ENCODE results near the gene NLN.

Gene NLN

DNA sequence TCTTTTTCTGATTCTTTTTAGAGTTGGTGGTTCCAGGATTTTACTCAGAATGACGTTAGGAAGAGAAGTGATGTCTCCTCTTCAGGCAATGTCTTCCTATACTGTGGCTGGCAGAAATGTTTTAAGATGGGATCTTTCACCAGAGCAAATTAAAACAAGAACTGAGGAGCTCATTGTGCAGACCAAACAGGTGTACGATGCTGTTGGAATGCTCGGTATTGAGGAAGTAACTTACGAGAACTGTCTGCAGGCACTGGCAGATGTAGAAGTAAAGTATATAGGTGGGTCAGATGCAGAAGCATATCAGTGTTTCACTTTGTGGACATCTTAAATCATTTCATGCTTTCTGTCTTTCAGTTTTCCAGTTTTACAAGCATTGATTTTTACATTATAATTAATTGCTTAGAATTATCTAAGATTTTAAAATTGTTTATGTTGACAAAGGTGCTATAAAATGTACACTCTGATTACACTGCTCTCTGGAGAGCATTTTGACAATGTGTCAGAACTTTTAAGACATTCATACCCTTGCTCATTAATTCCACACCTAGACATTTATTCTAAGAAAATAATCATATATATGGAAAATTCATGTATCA, 36.6 kb downstream of the NLN start:
- no peaks in the 10 kb centered on the region for H3K9me2 ChIP-seq (replicated peaks; ENCODE audit: control insufficient read depth, low read length)

DNA sequence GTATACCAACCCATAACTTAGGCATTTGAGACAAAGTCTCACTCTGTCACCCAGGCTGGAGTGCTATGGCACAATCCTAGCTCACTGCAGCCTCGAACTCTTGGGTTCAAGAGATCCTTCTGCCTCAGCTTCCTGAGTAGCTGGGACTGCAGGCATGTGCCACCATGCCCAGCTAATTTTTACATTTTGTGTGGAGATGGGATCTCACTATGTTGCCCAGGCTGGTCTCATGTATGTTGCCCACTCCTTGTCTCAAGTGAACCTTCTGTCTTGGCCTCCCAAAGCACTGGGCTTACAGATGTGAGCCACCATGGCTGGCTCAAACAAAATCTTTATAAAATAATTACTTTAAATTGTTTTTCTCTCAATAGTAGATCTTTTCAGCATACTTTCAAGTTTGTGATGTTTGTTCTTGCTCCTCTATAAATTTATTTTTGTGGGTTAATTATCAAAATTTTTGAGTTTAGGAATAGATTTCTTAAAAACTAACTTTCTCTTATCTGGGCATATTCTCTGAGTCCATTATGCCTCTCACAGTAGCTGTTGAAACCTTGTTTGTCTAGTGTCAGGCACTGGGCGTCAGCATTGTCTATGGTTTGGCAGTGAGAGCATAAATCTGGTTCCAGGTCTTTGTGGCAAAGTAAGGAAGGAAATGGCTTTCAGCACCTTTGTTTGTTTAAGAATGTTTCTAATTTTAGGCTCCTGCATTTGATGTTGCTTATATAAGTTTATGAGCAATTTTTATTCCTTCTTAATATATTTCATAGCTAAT, 38.7 kb downstream of the NLN start:
- no peaks in the 10 kb centered on the region for H3K9me3 ChIP-seq (ENCODE audit: control insufficient read depth, insufficient read depth, low read length)
- TF ChIP-seq, protein P1, sequence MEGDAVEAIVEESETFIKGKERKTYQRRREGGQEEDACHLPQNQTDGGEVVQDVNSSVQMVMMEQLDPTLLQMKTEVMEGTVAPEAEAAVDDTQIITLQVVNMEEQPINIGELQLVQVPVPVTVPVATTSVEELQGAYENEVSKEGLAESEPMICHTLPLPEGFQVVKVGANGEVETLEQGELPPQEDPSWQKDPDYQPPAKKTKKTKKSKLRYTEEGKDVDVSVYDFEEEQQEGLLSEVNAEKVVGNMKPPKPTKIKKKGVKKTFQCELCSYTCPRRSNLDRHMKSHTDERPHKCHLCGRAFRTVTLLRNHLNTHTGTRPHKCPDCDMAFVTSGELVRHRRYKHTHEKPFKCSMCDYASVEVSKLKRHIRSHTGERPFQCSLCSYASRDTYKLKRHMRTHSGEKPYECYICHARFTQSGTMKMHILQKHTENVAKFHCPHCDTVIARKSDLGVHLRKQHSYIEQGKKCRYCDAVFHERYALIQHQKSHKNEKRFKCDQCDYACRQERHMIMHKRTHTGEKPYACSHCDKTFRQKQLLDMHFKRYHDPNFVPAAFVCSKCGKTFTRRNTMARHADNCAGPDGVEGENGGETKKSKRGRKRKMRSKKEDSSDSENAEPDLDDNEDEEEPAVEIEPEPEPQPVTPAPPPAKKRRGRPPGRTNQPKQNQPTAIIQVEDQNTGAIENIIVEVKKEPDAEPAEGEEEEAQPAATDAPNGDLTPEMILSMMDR (IDR thresholded peaks at IDR 0.05; ENCODE audit: low read depth, low read length, poor library complexity, severe bottlenecking): no peak
- no peak for TF ChIP-seq EZH2phosphoT487 (IDR thresholded peaks at IDR 0.05; ENCODE audit: borderline replicate concordance, low read length)
- H3K4me2 ChIP-seq (ENCODE audit: low read length): no peak overlapping the region
- 0 out of 2 replicates have a peak, but pooled peaks cover 4% of the 10 kb centered on the region for H3K79me2 ChIP-seq (ENCODE audit: control insufficient read depth, low read length)
- H3K36me3 ChIP-seq (ENCODE audit: control insufficient read depth, low read length): peaks cover 10% of the 10 kb centered on the region; the same call in 1 of the 2 replicates
- H3F3A ChIP-seq (ENCODE audit: control insufficient read depth, insufficient read depth): no peaks in the 10 kb centered on the region
- H3K4me3 ChIP-seq (ENCODE audit: low read length): no peak overlapping the region
- no peak overlapping the region for H3K27ac ChIP-seq (ENCODE audit: low read depth, low read length)
- no peaks in the 10 kb centered on the region for H3K9me2 ChIP-seq (replicated peaks; ENCODE audit: control insufficient read depth, low read length)
- no peaks in the 10 kb centered on the region for H4K20me1 ChIP-seq (ENCODE audit: control insufficient read depth, insufficient read depth, low read depth, low read length)
- no peaks in the 10 kb centered on the region for H3K4me1 ChIP-seq (ENCODE audit: control insufficient read depth, low read length)
- no peaks in the 10 kb centered on the region for H3K27me3 ChIP-seq (ENCODE audit: control insufficient read depth, low read length)

More for the DNA sequence above, 36.6 kb downstream of the NLN start:
- Histone ChIP-seq H3F3A (ENCODE audit: control insufficient read depth, insufficient read depth) (no peaks in the 10 kb centered on the region), H3K4me2 (ENCODE audit: low read length) (no peak overlapping the region), H3K4me3 (ENCODE audit: low read length) (no peak overlapping the region), H3K9me3 (ENCODE audit: control insufficient read depth, insufficient read depth, low read length) (no peaks in the 10 kb centered on the region), H3K27me3 (ENCODE audit: control insufficient read depth, low read length) (no peaks in the 10 kb centered on the region), H3K27ac (ENCODE audit: low read depth, low read length) (no peak overlapping the region), H3K36me3 (ENCODE audit: control insufficient read depth, low read length) (peaks cover 10% of the 10 kb centered on the region; the same call in 1 of the 2 replicates), H3K4me1 (ENCODE audit: control insufficient read depth, low read length) (no peaks in the 10 kb centered on the region), H3K79me2 (ENCODE audit: control insufficient read depth, low read length) (0 out of 2 replicates have a peak, but pooled peaks cover 4% of the 10 kb centered on the region), H4K20me1 (ENCODE audit: control insufficient read depth, insufficient read depth, low read depth, low read length) (no peaks in the 10 kb centered on the region)
- TF ChIP-seq, protein P1 (IDR thresholded peaks at IDR 0.05; ENCODE audit: low read depth, low read length, poor library complexity, severe bottlenecking): no peak
- no peak for TF ChIP-seq EZH2phosphoT487 (IDR thresholded peaks at IDR 0.05; ENCODE audit: borderline replicate concordance, low read length)

DNA sequence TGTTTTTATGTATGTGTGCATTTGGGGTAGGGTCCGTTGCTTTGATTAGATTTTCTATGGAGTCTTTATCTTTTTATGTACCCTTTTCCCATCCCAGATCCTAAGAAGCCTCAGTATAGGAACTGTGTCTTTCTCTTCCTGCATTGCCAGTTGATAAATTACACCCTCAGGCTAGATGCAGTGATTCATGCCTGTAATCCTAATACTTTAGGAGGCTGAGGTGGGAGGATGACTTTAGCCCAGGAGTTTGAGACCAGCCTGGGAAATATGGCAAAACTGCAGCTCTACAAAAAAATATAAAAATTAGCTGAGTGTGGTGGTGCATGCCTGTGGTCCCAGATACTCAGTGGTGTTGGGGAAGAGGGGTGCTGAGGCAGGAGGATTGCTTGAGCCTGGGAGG, 40.2 kb downstream of the NLN start:
- Histone ChIP-seq H3K4me2 (ENCODE audit: low read length) (no peak overlapping the region), H3K27ac (ENCODE audit: low read depth, low read length) (no peak overlapping the region), H4K20me1 (ENCODE audit: control insufficient read depth, insufficient read depth, low read depth, low read length) (no peaks in the 10 kb centered on the region), H3K4me1 (ENCODE audit: control insufficient read depth, low read length) (no peaks in the 10 kb centered on the region), H3K27me3 (ENCODE audit: control insufficient read depth, low read length) (no peaks in the 10 kb centered on the region), H3K36me3 (ENCODE audit: control insufficient read depth, low read length) (peaks cover 15% of the 10 kb centered on the region; the same call in 1 of the 2 replicates), H3K9me2 (replicated peaks; ENCODE audit: control insufficient read depth, low read length) (no peaks in the 10 kb centered on the region), H3F3A (ENCODE audit: control insufficient read depth, insufficient read depth) (no peaks in the 10 kb centered on the region), H3K4me3 (ENCODE audit: low read length) (no peak overlapping the region), H3K9me3 (ENCODE audit: control insufficient read depth, insufficient read depth, low read length) (no peaks in the 10 kb centered on the region), H3K79me2 (ENCODE audit: control insufficient read depth, low read length) (no peaks in the 10 kb centered on the region)
- TF ChIP-seq EZH2phosphoT487 (IDR thresholded peaks at IDR 0.05; ENCODE audit: borderline replicate concordance, low read length): no peak
- TF ChIP-seq, protein P1 (IDR thresholded peaks at IDR 0.05; ENCODE audit: low read depth, low read length, poor library complexity, severe bottlenecking): no peak

Data from DOHH2 (cell line).